Stimulated activated naive CD8-positive, alpha-beta T cell treated with anti-CD3 and anti-CD28 coated beads, Interleukin-15, Interleukin-2, amounts not matched to agents 100 ng/mL and 50 ng/mL, for 24 hours (primary cell): ENCODE data around the gene WDR62.
"Not testable (repeated sequence)": the region's sequence is repeated elsewhere in the genome, so short reads cannot be mapped to it uniquely, and the experiment has no call there.

Source experiments
- H3K27ac Mint-ChIP-seq: one replicate; pipeline ENCODE4 v1.8.0; 2021; ENCODE audit warnings: mild to moderate bottlenecking, mixed read lengths
- H3K27me3 Mint-ChIP-seq: one replicate; pipeline ENCODE4 v1.8.0; 2021; ENCODE audit warnings: mixed read lengths
- H3K36me3 Mint-ChIP-seq: one replicate; pipeline ENCODE4 v1.8.0; 2021; ENCODE audit warnings: low read depth, mixed read lengths
- H3K4me1 Mint-ChIP-seq: one replicate; pipeline ENCODE4 v1.8.0; 2021; ENCODE audit warnings: low read depth, mixed read lengths
- H3K4me3 Mint-ChIP-seq: one replicate; pipeline ENCODE4 v1.8.0; 2021; ENCODE audit warnings: mild to moderate bottlenecking, mixed read lengths
- H3K9me3 Mint-ChIP-seq: one replicate; pipeline ENCODE4 v1.8.0; 2021; ENCODE audit warnings: mixed read lengths

The WDR62 gene

DNA sequence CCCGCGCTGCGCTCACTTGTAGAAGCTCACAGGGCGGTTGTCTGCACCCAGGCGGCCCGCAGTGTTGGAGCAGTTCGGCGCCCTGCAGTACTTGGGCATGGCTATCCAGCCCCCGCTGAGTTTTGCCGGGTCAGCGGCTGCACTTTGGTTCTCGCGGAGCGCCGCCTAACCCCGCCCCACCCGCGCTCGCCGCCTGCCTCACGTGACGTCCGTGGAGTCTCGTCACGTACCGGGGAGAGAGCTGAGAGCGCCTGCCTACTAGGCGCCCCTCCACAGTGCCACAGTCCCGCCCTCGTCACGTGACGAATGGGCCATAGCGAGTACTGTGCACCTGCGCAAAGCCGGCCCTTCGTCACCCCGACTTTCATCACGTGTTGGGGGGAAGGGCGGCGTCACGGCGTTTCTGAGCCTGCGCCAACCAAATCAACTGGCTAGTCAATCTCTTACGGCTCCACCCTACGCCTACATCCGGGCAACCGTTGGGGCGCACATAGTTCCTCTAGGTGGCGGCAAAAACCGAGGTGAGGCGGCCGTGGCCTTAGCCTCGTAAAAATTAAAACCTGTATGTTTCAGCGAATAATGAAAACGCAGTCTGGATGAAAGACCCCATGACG lies 471 bp upstream of the WDR62 start, which contains the start of gene THAP8:
TSS of gene THAP8 (minus strand) at position 167 of the 614 bp plus-strand sequence. CDS start at position 99, 68 bp downstream.
- Mint-ChIP-seq H3K27ac (peak within 1 kb of the TSS; percentile 95), H3K9me3 (no peaks in the 10 kb centered on the region), H3K4me3 (peak within 1 kb of the TSS; percentile 93), H3K36me3 (peaks cover 11% of the 10 kb centered on the region), H3K27me3 (no peaks in the 10 kb centered on the region), H3K4me1 (peaks cover 21% of the 10 kb centered on the region)

DNA sequence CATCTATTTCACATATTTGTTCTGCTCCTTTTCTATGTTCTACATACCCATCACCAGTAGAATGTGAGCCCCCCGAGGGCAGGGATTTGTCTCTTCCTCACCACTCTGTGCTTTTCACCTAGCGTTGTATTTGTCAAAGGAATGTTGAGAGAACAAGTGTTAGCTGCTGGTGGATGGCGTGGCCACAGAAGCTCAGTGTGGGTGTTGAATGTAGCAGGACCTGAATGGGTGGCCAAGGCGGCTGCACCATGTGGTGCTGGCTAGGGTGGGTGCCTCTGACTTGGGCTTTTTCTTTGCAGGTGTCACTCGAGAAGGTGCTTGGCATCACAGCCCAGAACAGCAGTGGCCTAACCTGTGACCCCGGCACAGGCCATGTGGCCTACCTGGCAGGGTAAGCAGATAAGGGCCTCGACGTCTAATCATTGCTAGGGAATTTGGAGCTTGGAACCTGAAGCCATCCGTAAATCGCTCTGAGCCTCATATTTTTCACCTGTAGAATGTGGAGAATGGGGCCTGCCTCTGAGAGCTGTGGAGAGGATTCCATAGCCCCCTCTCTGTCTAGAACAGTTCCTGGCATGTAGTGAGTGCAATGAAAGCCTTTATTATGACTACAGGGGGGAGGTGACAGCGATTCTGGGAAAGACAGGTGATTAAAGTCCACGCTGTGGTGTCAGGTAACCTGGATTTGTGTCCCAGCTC lies 3.9 kb downstream of the WDR62 start:
- Mint-ChIP-seq H3K4me1 (peaks cover 18% of the 10 kb centered on the region), H3K36me3 (peaks cover 22% of the 10 kb centered on the region), H3K9me3 (no peaks in the 10 kb centered on the region), H3K27me3 (no peaks in the 10 kb centered on the region), H3K27ac (no peak overlapping the region), H3K4me3 (no peak overlapping the region)

- H3K27me3 Mint-ChIP-seq, result no peaks in the 10 kb centered on the region
- H3K9me3 Mint-ChIP-seq, result no peaks in the 10 kb centered on the region
- H3K27ac Mint-ChIP-seq, result no peak overlapping the region
- H3K36me3 Mint-ChIP-seq, result peaks cover 25% of the 10 kb centered on the region
- H3K4me3 Mint-ChIP-seq, result no peak overlapping the region
- peaks cover 14% of the 10 kb centered on the region for H3K4me1 Mint-ChIP-seq
Measured at GRCh38 chr19:36059180-36059910, 4.6 kb downstream of the WDR62 start.

DNA sequence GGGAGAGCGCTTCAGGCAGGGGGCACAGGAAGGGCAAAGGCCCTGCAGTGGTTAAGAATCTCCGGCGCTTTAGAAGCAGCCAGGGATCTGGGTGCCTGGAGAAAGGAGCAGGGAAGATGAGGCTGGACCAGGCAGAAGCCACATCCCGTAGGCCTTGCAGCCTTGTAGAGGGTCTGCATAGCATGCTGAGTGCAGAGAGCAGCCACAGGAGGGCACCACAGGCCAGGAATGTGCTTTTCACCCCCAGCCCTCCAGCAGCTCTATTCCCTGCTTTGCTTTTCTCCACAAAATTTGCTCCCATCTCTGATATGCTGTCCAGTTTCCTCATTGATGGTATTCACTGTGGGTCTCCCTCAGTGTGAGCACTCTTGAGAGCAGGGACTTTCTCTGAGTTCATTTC lies 5.7 kb downstream of the WDR62 start:
- Mint-ChIP-seq H3K9me3 (no peaks in the 10 kb centered on the region), H3K4me3 (no peak overlapping the region), H3K27me3 (no peaks in the 10 kb centered on the region), H3K27ac (no peak overlapping the region), H3K4me1 (peaks cover 11% of the 10 kb centered on the region), H3K36me3 (peaks cover 34% of the 10 kb centered on the region)

- Mint-ChIP-seq H3K27me3 (no peaks in the 10 kb centered on the region), H3K4me1 (peaks cover 2% of the 10 kb centered on the region), H3K27ac (no peak overlapping the region), H3K36me3 (peaks cover 36% of the 10 kb centered on the region), H3K4me3 (no peak overlapping the region), H3K9me3 (no peaks in the 10 kb centered on the region)
Measured at GRCh38 chr19:36061367-36061766, 6.7 kb downstream of the WDR62 start.

- Mint-ChIP-seq H3K9me3 (no peaks in the 10 kb centered on the region), H3K4me3 (no peak overlapping the region), H3K27ac (no peak overlapping the region), H3K27me3 (no peaks in the 10 kb centered on the region), H3K4me1 (no peaks in the 10 kb centered on the region), H3K36me3 (peaks cover 39% of the 10 kb centered on the region)
Measured at GRCh38 chr19:36064826-36065225, 10.1 kb downstream of the WDR62 start.

DNA sequence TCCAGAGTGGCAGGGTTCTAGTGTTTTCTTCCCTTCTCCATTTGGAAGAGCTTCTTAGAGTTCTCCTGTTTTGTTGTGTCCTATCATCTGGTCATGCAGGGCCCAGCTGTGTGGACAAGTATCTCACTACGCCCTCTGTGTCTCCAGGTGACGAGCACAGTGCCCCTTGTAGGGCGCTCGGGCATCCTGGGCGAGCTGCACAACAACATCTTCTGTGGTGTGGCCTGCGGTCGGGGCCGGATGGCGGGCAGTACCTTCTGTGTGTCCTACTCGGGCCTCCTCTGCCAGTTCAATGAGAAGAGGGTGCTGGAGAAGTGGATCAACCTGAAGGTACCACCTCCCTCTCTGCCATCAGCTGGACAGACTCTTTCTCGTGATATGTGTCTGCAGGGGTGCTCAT lies 13.0 kb downstream of the WDR62 start:
- Mint-ChIP-seq H3K27ac (no peak overlapping the region), H3K9me3 (no peaks in the 10 kb centered on the region), H3K4me1 (no peaks in the 10 kb centered on the region), H3K27me3 (no peaks in the 10 kb centered on the region), H3K4me3 (no peak overlapping the region), H3K36me3 (peaks cover 47% of the 10 kb centered on the region)

GRCh38 chr19:36068810-36069499 lies 14.3 kb downstream of the WDR62 start:
- H3K27ac Mint-ChIP-seq, H3K27me3 Mint-ChIP-seq, H3K4me1 Mint-ChIP-seq, H3K4me3 Mint-ChIP-seq, H3K9me3 Mint-ChIP-seq: not testable (repeated sequence)
- peaks cover 46% of the 10 kb centered on the region for H3K36me3 Mint-ChIP-seq

- peaks cover 52% of the 10 kb centered on the region for H3K36me3 Mint-ChIP-seq
- no peaks in the 10 kb centered on the region for H3K9me3 Mint-ChIP-seq
- no peak overlapping the region for H3K27ac Mint-ChIP-seq
- no peaks in the 10 kb centered on the region for H3K4me1 Mint-ChIP-seq
- H3K4me3 Mint-ChIP-seq, result no peak overlapping the region
- no peaks in the 10 kb centered on the region for H3K27me3 Mint-ChIP-seq
Measured at GRCh38 chr19:36072081-36072480, 17.4 kb downstream of the WDR62 start.

- no peaks in the 10 kb centered on the region for H3K27me3 Mint-ChIP-seq
- H3K9me3 Mint-ChIP-seq, result no peaks in the 10 kb centered on the region
- peaks cover 52% of the 10 kb centered on the region for H3K36me3 Mint-ChIP-seq
- H3K27ac Mint-ChIP-seq, result no peak overlapping the region
- H3K4me3 Mint-ChIP-seq, result no peak overlapping the region
- no peaks in the 10 kb centered on the region for H3K4me1 Mint-ChIP-seq
Measured at GRCh38 chr19:36073121-36073876, 18.6 kb downstream of the WDR62 start.

DNA sequence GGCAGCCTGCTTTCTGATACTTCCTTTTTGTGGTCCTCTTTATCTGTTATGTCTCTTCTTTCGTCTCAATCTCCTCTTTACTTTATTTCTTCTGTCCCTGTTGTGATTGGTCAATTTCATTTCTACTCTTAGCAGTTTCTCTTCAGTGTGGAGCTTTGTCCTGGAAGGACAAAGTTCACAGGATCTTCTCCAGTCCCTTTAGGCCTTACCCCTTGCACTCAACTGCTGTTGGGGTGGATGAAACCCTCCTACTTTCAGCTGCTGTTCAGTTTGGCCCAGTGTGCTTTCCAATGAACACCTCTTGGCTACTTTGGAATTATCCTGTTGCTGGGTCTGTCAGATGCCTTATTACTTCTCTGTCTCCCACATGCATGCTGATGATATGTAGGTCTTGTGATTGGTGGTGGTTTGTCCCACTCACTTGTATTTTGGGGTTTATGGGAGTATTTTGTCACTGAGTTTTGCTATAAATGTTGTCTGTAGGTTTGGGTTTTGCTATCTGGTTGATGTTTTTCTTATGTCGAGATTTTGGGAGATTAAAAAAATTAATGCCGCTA lies 24.8 kb downstream of the WDR62 start:
- Mint-ChIP-seq H3K9me3 (no peaks in the 10 kb centered on the region), H3K27ac (no peak overlapping the region), H3K4me1 (no peaks in the 10 kb centered on the region), H3K4me3 (no peak overlapping the region), H3K27me3 (no peaks in the 10 kb centered on the region), H3K36me3 (peaks cover 71% of the 10 kb centered on the region)

DNA sequence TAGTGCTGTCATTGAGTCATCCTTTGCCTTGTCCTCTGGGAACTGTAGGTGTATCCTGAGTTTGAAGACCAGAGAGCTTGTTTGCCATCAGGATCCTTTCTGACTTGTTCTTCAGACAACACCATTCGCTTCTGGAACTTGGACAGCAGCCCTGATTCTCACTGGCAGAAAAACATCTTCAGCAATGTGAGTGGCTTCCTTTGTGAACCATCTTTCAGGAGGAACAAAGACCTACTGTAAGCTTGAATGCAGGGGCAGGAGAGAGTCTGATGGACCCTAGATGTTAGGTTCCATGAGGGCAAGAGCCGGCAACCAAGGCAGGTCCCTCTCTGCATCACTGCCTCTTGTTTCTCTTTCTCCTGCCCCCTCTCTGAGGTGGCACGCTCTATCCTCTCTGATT lies 26.7 kb downstream of the WDR62 start:
- H3K36me3 Mint-ChIP-seq, result peaks cover 76% of the 10 kb centered on the region
- H3K27me3 Mint-ChIP-seq, result no peaks in the 10 kb centered on the region
- H3K4me3 Mint-ChIP-seq, result no peak overlapping the region
- H3K27ac Mint-ChIP-seq, result no peak overlapping the region
- H3K4me1 Mint-ChIP-seq, result no peaks in the 10 kb centered on the region
- no peaks in the 10 kb centered on the region for H3K9me3 Mint-ChIP-seq

DNA sequence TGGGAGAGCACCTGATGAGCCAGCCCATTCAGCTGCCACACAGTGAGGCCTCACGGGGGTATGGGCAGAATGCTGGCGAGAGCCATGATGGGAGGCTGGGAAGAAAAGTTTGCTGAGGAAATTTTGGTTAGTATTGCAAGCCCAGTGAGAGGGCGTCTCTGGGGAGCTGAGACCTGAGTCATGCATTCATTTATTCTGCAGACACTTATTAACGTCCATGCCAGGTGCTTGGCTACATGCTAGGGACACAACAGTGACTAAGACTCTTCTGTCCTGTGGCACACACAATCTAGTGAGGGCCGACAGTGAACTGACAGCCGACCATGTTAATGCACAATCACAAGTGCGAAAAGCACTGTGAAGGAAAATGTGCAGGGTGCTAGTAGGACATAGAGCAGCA lies 27.2 kb downstream of the WDR62 start:
- peaks cover 76% of the 10 kb centered on the region for H3K36me3 Mint-ChIP-seq
- no peak overlapping the region for H3K27ac Mint-ChIP-seq

GRCh38 chr19:36082916-36083315 lies 28.2 kb downstream of the WDR62 start:
- H3K27ac Mint-ChIP-seq, result no peak overlapping the region
- H3K4me1 Mint-ChIP-seq, result no peaks in the 10 kb centered on the region
- peaks cover 68% of the 10 kb centered on the region for H3K36me3 Mint-ChIP-seq
- no peaks in the 10 kb centered on the region for H3K9me3 Mint-ChIP-seq
- no peak overlapping the region for H3K4me3 Mint-ChIP-seq
- H3K27me3 Mint-ChIP-seq, result no peaks in the 10 kb centered on the region

More for the DNA sequence above, 27.2 kb downstream of the WDR62 start:
- H3K27me3 Mint-ChIP-seq, result no peaks in the 10 kb centered on the region
- no peaks in the 10 kb centered on the region for H3K9me3 Mint-ChIP-seq
- H3K4me3 Mint-ChIP-seq, result no peak overlapping the region
- H3K4me1 Mint-ChIP-seq, result no peaks in the 10 kb centered on the region
